ENCODE data around the gene LLGL2. TPM values are rescaled to one million over a fixed set of nuclear protein-coding genes. Genes with fewer than 3 reads are reported as not detected.

The LLGL2 gene
- total RNA-seq, 1 donor from 2014 or later = 14.8 TPM

DNA sequence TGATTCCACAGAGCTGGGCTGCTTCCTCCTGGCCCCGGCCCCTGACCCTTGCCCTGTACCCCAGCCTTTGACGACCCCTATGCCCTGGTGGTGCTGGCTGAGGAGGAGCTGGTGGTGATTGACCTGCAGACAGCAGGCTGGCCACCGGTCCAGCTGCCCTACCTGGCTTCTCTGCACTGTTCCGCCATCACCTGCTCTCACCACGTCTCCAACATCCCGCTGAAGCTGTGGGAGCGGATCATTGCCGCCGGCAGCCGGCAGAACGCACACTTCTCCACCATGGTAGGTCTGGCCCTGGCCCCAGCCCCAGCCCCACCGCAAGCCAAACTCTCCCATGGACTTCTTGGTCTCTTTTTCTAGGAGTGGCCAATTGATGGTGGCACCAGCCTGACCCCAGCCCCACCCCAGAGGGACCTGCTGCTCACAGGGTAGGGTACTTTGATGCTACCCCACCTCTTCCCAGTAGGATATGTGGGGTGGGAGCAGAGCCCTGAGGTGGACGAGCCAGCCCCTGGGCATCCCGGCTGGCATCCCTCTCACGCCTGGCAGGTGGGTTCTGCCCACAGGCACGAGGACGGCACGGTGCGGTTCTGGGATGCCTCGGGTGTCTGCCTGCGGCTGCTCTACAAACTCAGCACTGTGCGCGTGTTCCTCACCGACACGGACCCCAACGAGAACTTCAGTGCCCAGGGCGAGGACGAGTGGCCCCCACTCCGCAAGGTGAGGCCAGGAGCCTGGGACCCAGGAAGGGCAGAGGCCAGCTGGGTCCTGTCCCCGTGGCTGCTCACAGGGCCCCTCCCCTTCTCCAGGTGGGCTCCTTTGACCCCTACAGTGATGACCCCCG is 43.1 kb downstream of the LLGL2 start:
- no peaks in the 10 kb centered on the region for H3K27me3 ChIP-seq (ENCODE audit: insufficient read depth, low read length)
- H3K9ac ChIP-seq (ENCODE audit: low read length) = no peak overlapping the region
- TF ChIP-seq CTCF (IDR thresholded peaks at IDR 0.05; ENCODE audit: insufficient read depth, low read depth, low read length) (no peak), EZH2 (IDR thresholded peaks at IDR 0.05; ENCODE audit: insufficient read depth, low read length) (no peak)
- H3K4me2 ChIP-seq (ENCODE audit: low read length) = no peak overlapping the region
- no peaks in the 10 kb centered on the region for H3K36me3 ChIP-seq (ENCODE audit: insufficient read depth, low read length)
- no peak overlapping the region for H2AFZ ChIP-seq (ENCODE audit: low read depth, low read length)
- Mint-ChIP-seq H3K4me1 (ENCODE audit: low read depth, unreplicated experiment) (peaks cover 1% of the 10 kb centered on the region), H3K27me3 (ENCODE audit: low read depth, unreplicated experiment) (peaks cover 12% of the 10 kb centered on the region), H3K4me3 (ENCODE audit: unreplicated experiment) (no peak overlapping the region), H3K27ac (ENCODE audit: unreplicated experiment) (no peak overlapping the region), H3K36me3 (ENCODE audit: low read depth, unreplicated experiment) (peaks cover 2% of the 10 kb centered on the region), H3K9me3 (ENCODE audit: unreplicated experiment) (no peaks in the 10 kb centered on the region)
- H3K4me1 ChIP-seq (ENCODE audit: insufficient read depth, low read length) = no peaks in the 10 kb centered on the region
- H3K27ac ChIP-seq (ENCODE audit: low read depth, low read length) = no peak overlapping the region
- no peak for DNase-seq (ENCODE audit: low read depth)
- FAIRE-seq = no peak
- H3K79me2 ChIP-seq (ENCODE audit: insufficient read depth, low read length) = no peaks in the 10 kb centered on the region
- no peaks in the 10 kb centered on the region for H3K9me3 ChIP-seq (ENCODE audit: insufficient read depth, low read depth, low read length)
- no peaks in the 10 kb centered on the region for H4K20me1 ChIP-seq (ENCODE audit: insufficient read depth, low read length)
- H3K4me3 ChIP-seq (ENCODE audit: insufficient read depth, low read depth, low read length) = no peak overlapping the region

DNA sequence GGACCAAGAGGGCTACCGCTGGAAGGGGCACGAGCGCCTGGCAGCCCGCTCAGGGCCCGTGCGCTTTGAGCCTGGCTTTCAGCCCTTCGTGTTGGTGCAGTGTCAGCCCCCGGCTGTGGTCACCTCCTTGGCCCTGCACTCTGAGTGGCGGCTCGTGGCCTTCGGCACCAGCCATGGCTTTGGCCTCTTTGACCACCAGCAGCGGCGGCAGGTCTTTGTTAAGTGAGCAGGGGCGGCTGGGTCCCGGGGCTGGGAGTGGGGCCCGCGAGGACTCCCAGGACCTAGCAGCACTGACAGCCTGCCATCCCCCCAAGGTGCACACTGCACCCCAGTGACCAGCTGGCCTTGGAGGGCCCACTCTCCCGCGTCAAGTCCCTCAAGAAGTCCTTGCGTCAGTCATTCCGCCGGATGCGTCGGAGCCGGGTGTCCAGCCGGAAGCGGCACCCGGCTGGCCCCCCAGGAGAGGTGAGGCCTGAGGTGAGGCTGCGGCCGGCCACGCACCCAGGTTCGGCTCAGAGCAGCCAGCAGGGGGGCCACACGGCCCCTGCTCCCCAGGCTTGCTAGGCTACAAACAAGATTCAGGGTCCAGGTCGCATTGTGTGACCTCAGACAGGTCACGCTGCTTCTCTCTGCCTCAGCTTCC is 44.7 kb downstream of the LLGL2 start:
- FAIRE-seq = no peak
- peaks cover 10% of the 10 kb centered on the region for H3K27me3 Mint-ChIP-seq (ENCODE audit: low read depth, unreplicated experiment)
- H3K4me3 Mint-ChIP-seq (ENCODE audit: unreplicated experiment) = no peak overlapping the region

More for the DNA sequence above, 44.7 kb downstream of the LLGL2 start:
- Histone ChIP-seq H3K9ac (ENCODE audit: low read length) (no peak overlapping the region), H3K9me3 (ENCODE audit: insufficient read depth, low read depth, low read length) (no peaks in the 10 kb centered on the region), H3K4me3 (ENCODE audit: insufficient read depth, low read depth, low read length) (no peak overlapping the region), H3K79me2 (ENCODE audit: insufficient read depth, low read length) (no peaks in the 10 kb centered on the region), H3K4me2 (ENCODE audit: low read length) (no peak overlapping the region), H3K27me3 (ENCODE audit: insufficient read depth, low read length) (no peaks in the 10 kb centered on the region), H2AFZ (ENCODE audit: low read depth, low read length) (no peak overlapping the region), H3K4me1 (ENCODE audit: insufficient read depth, low read length) (no peaks in the 10 kb centered on the region), H3K36me3 (ENCODE audit: insufficient read depth, low read length) (no peaks in the 10 kb centered on the region), H3K27ac (ENCODE audit: low read depth, low read length) (no peak overlapping the region), H4K20me1 (ENCODE audit: insufficient read depth, low read length) (no peaks in the 10 kb centered on the region)
- H3K36me3 Mint-ChIP-seq (ENCODE audit: low read depth, unreplicated experiment) = peaks cover 2% of the 10 kb centered on the region
- no peak for DNase-seq (ENCODE audit: low read depth)
- no peaks in the 10 kb centered on the region for H3K9me3 Mint-ChIP-seq (ENCODE audit: unreplicated experiment)
- H3K27ac Mint-ChIP-seq (ENCODE audit: unreplicated experiment) = no peak overlapping the region
- TF ChIP-seq EZH2 (IDR thresholded peaks at IDR 0.05; ENCODE audit: insufficient read depth, low read length) = no peak
- TF ChIP-seq CTCF (IDR thresholded peaks at IDR 0.05; ENCODE audit: insufficient read depth, low read depth, low read length) = no peak
- peaks cover 1% of the 10 kb centered on the region for H3K4me1 Mint-ChIP-seq (ENCODE audit: low read depth, unreplicated experiment)

Data from astrocyte (in vitro differentiated cells and primary cell).